Heart left ventricle (tissue), 13 donors: ENCODE measurements around the gene PIPOX.

Experiments
- CTCF ChIP-seq, 12 donors: fragments of 200-600 bp; sonication (generic) in 4 of 12; IDR thresholded peaks; one replicate each; pipeline versions ENCODE4 v1.5.0 to v1.8.0; 2018 to 2022; ENCODE audit warnings: antibody characterized with exemption in 12 of 12, mild to moderate bottlenecking in 5 of 12
- POLR2A ChIP-seq, 2 donors: fragments of 450-650 bp; IDR thresholded peaks; one replicate each; pipeline ENCODE4 v1.6.1; 2017; ENCODE audit warnings: antibody characterized with exemption in 2 of 2, mild to moderate bottlenecking in 2 of 2, moderate library complexity in 2 of 2
- donor health status: ischemic (EF 13 %, LVEDD 7.1; RV severe dilation, severe dysfunction).
- donor health status: DM: no; HTN: yes; CAD: no.
- donor health status: DM: no; HTN: no; CAD: no.
- donor health status: ischemic (EF 25% LVEDD 6.9; RV normal size, moderate dysfunction).
- donor health status: ischemic (EF 25% LVEDD 5.7; RV mildly dilated, moderate dysfunction).
- donor health status: ischemic (EF 35%, LVEDD 5.7; RV mildly dilated, moderate dysfunction).
- donor health status: nonischemic (EF 11% LVEDD 7.7; RV severe dilation, severe dysfunction).
- donor health status: DM: yes; HTN: yes; CAD: no.
- donor health status: PGD.
- donor health status: ischemic (EF 29% LVEDD 5.4; RV normal size, mild dysfunction).
- donor health status: nonischemic (EF 23%, LVEDD 6.1; RV moderate dilation, normal function).

GRCh38 chr17:28997806-28998205 lies 45.1 kb upstream of the PIPOX start:
- TF ChIP-seq CTCF (IDR thresholded peaks at IDR 0.05) (no peak), POLR2A (IDR thresholded peaks at IDR 0.05) (no peak)
